Glomerular visceral epithelial cell (primary cell): Measurements from ENCODE around the gene NPIPB8.
"Not testable (repeated sequence)": the region's sequence is repeated elsewhere in the genome, so short reads cannot be mapped to it uniquely, and the experiment has no call there.

Source experiments
- DNase-seq: peaks from one replicate; pipeline ENCODE4 v3.0.0-alpha.2; 2016; ENCODE audit errors: extremely low spot score

NPIPB8 gene

DNA sequence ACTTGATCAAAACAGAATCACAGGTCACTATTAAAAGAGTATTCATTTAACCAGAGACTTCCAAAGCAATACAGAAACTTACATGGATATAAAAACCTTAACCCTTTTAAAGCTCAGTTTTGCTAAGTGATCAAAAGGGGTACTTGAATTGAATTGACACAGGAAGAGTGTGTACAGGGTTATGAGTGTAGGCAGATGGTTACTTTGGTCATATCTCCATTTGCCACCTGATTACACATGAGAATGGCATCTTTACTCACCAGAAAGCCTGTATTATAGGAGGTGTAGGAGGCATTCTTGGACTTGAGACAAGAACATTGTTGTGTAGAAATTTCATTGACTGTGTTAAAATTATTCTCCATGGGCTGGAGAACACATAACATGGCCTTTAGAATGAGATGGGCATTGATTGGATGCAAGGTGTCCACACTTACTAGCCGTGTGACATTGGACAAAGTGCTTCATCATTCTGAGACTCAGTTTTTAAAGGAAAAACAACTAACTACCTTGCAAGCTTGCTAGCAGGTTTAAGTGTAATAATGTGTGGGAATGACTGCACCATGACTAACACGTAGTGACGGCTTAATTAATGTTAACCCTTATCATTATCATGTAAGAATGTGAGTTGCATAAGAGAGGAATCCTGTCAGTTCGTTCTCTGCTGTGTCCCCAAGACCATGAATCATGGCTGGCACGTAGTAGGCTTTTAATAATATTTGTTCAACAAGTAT, 1.6 kb upstream of the NPIPB8 start:
- peak; percentile 41 for DNase-seq

DNA sequence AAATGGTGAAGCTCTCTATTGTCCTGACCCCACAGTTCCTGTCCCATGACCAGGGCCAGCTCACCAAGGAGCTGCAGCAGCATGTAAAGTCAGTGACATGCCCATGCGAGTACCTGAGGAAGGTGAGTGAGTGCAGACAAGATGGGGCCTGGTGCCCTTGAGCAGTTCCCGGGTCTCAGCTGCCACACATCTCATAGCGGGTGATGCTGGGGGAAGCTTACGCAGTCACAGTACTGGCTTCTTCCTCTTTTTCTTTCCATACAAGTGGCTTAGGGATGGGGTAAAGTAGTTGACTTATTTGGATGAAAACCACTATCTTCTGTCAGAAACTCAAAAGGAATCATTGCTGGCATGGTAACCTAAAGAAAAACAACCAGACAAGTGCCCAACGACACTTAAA, 494 bp downstream of the NPIPB8 start:
- DNase-seq, result not testable (repeated sequence)

DNA sequence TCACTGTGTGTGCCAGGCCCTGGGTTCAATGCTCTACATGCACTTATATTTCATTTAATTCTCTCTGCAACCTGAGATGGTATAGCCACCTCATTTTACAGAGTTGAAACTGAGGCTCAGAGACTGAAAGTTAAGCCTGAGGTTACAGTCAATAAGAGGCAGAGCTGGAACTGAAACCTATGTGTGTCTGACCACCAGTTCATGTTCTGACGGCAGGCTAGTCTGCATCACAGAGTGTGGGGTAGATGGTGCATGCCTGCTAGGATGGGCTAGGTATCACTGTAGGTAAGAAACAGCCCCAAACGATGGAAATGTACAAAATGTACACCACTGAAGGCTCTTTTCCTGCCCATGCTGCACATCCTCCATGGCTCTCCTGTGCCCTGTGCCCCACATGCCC, 2.1 kb downstream of the NPIPB8 start:
- DNase-seq, result not testable (repeated sequence)

DNA sequence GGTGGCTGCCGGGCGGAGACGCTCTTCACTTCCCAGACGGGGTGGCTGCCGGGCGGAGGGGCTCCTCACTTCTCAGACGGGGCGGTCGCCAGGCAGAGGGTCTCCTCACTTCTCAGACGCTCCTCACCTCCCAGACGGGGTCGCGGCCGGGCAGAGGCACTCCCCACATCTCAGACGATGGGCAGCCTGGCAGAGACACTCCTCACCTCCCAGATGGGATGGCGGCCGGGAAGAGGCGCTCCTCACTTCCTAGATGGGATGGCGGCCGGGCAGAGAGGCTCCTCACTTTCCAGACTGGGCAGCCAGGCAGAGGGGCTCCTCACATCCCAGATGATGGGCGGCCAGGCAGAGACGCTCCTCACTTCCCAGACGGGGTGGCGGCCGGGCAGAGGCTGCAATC, 28.4 kb downstream of the NPIPB8 start:
- DNase-seq, result not testable (repeated sequence)

DNA sequence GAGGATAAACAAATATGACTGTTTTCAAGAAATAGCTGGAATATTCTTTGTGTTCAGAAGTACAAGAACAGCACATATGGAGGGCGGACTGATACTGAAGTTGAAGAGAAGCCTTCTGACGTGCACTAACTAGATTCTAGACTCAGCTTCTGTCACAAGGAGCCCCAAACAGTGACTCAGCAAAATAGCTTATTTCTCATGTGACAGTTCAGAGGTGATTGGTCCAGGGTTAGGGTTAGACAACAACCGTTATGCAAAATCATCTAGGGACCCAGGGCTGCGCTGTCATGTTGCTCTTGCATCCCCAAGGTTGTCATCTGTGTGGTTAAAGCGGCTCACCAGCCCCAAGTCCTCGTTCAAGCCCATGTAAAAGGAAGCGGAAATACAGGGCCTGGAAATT, 29.6 kb downstream of the NPIPB8 start:
- not testable (repeated sequence) for DNase-seq

DNA sequence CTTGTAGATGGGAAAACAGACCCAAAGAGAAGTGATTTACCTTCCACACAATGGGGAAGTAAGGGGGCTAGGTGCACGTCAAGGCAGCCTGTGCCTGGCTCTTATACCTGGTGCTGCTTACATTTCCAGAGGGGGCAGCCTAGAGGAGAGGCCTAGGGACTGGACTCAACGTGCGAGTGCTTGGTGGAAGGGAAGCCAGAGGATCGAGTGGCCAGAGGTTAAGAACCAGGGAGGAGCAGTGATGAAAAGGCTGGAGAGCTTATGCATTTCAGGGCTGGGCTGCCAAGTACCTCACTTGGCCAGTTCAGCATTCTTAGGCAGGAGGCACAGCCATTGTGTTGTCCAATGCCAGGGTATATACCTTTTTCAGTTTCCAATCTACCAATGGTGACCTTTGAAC, 30.3 kb downstream of the NPIPB8 start:
- not testable (repeated sequence) for DNase-seq

DNA sequence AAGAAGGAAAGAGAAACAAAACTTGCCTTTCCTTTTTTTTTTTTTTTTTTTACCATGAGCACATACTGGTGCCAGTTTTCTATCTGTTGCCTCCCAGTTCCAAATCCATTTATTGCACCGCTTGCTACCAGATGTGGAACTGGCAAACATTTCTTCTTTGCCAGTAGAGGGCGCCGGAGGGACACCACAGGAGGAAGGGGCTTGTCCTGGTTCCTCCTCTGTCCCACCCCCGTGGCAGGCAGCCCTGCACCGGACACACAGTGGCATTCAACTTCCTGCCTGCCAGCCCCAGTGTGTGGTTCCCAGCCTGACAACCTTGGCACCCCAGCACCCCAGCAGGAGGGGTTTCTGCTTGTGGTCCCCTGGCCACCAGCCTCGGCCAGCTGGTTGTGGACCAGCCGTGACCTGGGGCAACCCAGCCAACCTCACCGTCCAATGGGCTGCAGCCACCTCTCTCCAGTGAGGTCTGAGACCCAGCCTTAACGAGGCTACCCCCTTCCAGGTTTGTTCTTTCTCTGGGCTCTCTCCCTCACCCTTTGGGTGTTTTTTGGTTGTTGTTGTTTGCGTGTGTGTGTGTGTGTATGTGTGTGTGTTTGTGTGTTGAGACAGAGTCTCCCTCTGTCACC, 50.6 kb downstream of the NPIPB8 start:
- not testable (repeated sequence) for DNase-seq

DNA sequence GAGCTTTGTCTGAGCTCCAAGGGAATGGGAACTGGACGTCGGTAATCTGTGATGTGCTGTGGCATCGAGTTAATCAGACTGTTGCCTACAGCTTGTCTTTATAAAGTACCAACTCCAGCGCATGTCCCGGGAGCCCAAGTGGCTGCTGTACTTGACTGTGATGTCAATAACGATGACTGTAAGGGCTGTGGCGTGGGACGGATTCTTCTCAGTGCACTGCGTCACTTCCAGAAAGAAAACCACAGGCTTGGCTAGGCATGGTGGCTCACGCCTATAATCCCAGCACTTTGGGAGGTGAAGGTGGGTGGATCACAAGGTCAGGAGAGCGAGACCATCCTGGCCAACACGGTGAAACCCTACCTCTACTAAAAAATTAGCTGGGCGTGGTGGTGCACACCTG, 51.6 kb downstream of the NPIPB8 start:
- DNase-seq, result not testable (repeated sequence)

DNA sequence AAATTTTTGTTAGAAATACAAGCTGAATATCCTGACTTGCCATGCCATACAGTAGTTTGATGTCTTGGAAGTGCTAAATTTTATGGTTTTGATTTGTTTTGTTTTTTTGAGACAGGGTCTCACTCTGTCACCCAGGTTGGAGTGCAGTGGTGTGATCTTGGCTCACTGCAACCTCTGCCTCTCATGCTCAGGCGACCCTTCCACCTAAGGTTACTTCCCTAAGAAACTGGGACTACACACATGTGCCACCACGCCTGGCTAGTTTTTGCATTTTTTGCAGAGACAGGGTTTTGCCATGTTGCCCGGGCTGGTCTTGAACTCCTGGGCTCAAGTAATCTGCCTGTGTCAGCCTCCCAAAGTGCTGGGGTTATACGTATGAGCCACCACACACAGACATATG, 53.9 kb downstream of the NPIPB8 start:
- DNase-seq, result not testable (repeated sequence)

DNA sequence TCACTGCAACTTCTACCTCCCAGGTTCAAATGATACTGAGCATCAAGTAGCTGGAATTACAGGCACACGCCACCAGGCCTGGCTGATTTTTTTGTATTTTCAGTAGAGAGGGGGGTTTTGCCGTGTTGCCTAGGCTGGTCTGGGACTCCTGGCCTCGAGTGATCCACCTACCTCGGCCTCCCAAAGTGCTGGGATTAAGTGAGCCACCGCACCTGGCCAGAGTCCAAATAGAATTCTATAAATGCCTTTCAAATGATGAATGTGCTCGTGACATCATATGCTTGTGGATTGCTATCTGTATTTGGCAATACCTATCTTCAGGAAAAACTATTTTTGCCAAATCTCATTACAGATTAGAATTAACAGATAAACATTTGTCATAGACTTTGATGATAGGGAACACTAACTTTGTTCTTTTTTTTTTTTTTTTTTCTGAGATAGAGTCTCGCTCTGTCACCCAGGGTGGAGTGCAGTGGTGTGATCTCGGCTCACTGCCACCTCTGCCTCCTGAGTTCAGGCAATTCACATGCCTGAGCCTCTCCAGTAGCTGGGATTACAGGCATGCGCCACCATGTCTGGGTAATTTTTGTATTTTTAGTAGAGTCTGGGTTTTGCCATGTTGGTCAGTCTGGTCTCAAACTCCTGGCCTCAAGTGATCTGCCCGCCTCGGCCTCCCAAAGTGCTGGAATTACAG, 55.5 kb downstream of the NPIPB8 start:
- not testable (repeated sequence) for DNase-seq

DNA sequence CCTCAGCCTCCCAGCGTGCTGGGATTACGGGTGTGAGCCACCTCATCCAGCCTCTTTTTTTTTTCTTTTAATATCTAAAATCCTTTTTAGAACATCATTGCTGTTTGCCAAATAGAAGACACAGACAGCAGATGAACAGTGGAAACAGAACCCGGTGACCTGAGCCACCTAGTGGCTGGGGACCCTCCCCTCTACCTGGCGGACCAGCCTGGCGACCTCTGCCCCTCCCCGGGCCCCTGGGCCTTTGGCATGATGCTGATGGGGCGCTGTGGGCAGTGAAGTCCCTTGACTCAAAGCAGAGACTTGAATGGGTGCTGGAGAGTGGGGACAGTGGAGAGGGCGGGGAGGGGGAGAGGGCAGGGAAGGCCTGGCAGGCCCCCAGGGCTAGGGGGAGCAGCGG, 61.9 kb downstream of the NPIPB8 start:
- DNase-seq, result not testable (repeated sequence)

DNA sequence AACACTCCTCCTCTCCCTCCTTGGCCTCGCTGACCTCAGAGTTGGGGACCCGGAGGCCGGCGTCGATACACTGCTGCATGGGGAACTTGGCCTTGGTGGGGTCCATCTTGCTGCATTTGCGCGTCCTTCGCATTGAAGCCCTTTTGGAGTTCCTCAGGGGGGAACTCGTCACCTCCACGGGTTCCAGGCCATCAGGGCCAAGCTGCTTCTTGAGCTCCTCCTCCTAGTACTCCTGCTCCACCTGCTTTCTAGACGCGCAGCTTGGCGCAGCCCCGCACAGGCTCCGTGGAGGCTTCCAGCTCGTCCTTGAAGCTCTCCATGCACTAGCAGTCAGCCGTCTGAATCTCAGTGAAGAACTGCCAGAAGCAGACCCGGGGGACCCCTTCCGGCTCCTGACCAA, 62.5 kb downstream of the NPIPB8 start:
- DNase-seq, result not testable (repeated sequence)

DNA sequence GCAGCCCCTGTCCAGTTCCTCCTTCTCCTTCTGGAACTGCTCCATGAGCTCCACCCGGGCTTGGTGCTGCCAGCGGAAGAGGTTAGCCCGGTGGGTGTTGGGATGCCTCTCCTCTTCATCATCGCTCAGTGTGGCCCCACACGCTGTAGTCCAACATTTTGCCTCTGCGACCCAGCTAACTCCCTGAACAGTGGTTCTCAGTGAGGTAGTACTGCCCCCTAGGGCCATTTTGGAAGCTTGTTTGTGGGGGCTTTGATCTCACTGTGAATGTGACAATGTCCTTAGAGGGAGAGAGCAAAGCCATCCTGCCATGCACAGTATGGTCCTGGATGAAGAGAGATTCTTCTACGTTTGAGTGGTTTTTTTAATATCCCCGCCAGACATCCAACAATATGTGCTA, 63.5 kb downstream of the NPIPB8 start:
- DNase-seq, result not testable (repeated sequence)

DNA sequence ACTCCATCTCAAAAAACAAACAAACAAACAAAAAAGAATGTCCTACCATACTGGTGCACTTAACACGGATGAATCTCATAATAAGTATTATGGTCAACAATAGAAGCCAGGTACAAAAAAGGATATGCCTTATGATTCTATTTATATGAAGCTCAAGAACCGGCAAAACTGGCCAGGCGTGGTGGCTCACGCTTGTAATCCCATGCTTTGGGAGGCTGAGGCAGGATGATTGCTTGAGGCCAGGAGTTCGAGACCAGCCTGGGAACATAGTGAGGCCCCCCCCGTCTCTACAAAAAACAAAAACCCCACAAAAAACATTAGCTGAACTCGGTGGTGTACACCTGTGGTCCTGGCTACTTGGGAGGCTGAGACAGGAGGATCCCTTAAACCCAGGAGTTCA, 66.4 kb downstream of the NPIPB8 start:
- DNase-seq, result not testable (repeated sequence)
